HepG2 (cell line): ENCODE data around the gene CDR2L. TPM values are rescaled to one million over a fixed set of nuclear protein-coding genes. Genes with fewer than 3 reads are reported as not detected.
A peak's percentile ranks its signal among the peaks of the same experiment; 100 is the strongest.

Experiments
- MEIS2 ChIP-seq: sonication (generic); formaldehyde crosslinking; IDR thresholded peaks from 2 replicates; pipeline ENCODE4 v1.9.0; 2021; ENCODE audit warnings: mild to moderate bottlenecking, missing genetic modification reagents
- PTBP1 ChIP-seq: fragments of 200-400 bp; formaldehyde crosslinking; IDR thresholded peaks from 2 replicates; pipeline ENCODE4 v1.6.1; 2018; ENCODE audit warnings: low read length, low read depth; ENCODE audit not compliant: poor library complexity, severe bottlenecking
- RBFOX2 ChIP-seq: fragments of 200-400 bp; formaldehyde crosslinking; IDR thresholded peaks from 2 replicates; pipeline ENCODE4 v1.6.1; 2017; ENCODE audit warnings: low read depth, mild to moderate bottlenecking, low read length
- RFXAP ChIP-seq: sonication (generic); formaldehyde crosslinking; IDR thresholded peaks from 2 replicates; pipeline ENCODE4 v1.4.0; 2020; ENCODE audit warnings: missing genetic modification reagents, borderline replicate concordance
- SSRP1 ChIP-seq: IDR thresholded peaks from 2 replicates; pipeline ENCODE4 v1.6.1; 2016; ENCODE audit warnings: control low read depth
- TOE1 ChIP-seq: sonication (generic); formaldehyde crosslinking; IDR thresholded peaks from 2 replicates; pipeline ENCODE4 v1.4.0; 2020; ENCODE audit warnings: mild to moderate bottlenecking, missing genetic modification reagents
- TP53 ChIP-seq: sonication (generic); formaldehyde crosslinking; conservative IDR thresholded peaks from 2 replicates; pipeline ENCODE4 v1.4.0; 2020; ENCODE audit warnings: missing genetic modification reagents
- ZNF383 ChIP-seq: sonication (generic); formaldehyde crosslinking; IDR thresholded peaks from 2 replicates; pipeline ENCODE4 v1.4.0; 2020; ENCODE audit warnings: missing genetic modification reagents, mild to moderate bottlenecking, borderline replicate concordance
- ZNF792 ChIP-seq: IDR thresholded peaks from 2 replicates; pipeline ENCODE4 v1.6.1; 2016
- ZZZ3 ChIP-seq: sonication (generic); formaldehyde crosslinking; IDR thresholded peaks from 2 replicates; pipeline ENCODE4 v1.4.0; 2020; ENCODE audit warnings: missing genetic modification reagents, mild to moderate bottlenecking, borderline replicate concordance
- polyA plus RNA-seq, 8 experiments: library from polyadenylated mRNA; depleted of rRNA in 3 of 8; stranded (reverse) in 7 of 8; unstranded in 1 of 8; fragments of >200 nt; fragmentation: Illumina TruSeq in 4 of 8; extraction: Trizol in 4 of 8; gene quantifications; 2 replicates each; pipeline versions ENCODE4 v1.2.1 to v1.2.3, GENCODE V29; 2011 to 2016; ENCODE audit warnings: low read depth in 4 of 8, missing spikeins in 1 of 8, mixed read lengths in 1 of 8; ENCODE audit not compliant: insufficient read depth in 1 of 8
- total RNA-seq, 5 experiments: library from RNA; depleted of rRNA; stranded (reverse); fragments of >200 nt; fragmentation: Illumina TruSeq; extraction: Trizol; gene quantifications; 2 replicates each; pipeline ENCODE4 v1.2.3, GENCODE V29; 2016; ENCODE audit warnings: low read depth in 1 of 5
- TF ChIP-seq, protein P1 (sequence below): sonication (generic); formaldehyde crosslinking; IDR thresholded peaks from 2 replicates; pipeline ENCODE4 v1.4.0; 2020; ENCODE audit warnings: missing genetic modification reagents, mild to moderate bottlenecking, borderline replicate concordance
- TF ChIP-seq, protein P2 (sequence below): sonication (generic); formaldehyde crosslinking; conservative IDR thresholded peaks from 2 replicates; pipeline ENCODE4 v1.5.0; 2020; ENCODE audit warnings: missing genetic modification reagents
- TF ChIP-seq, protein P3 (sequence below): sonication (generic); formaldehyde crosslinking; IDR thresholded peaks from 2 replicates; pipeline ENCODE4 v1.8.1; 2022; ENCODE audit warnings: low read depth, mild to moderate bottlenecking, missing genetic modification reagents
- TF ChIP-seq, protein P4 (sequence below), 2 experiments: sonication (generic) in 1 of 2; formaldehyde crosslinking in 1 of 2; IDR thresholded peaks; 2 replicates each; pipeline versions ENCODE4 v1.4.0 to v1.6.1; 2018 to 2020; ENCODE audit warnings: missing genetic modification reagents in 2 of 2, borderline replicate concordance in 1 of 2, low read depth in 1 of 2, mild to moderate bottlenecking in 1 of 2, missing biosample characterization in 1 of 2
- TF ChIP-seq, protein P5 (sequence below): sonication (generic); formaldehyde crosslinking; IDR thresholded peaks from 2 replicates; pipeline ENCODE4 v1.5.1; 2020; ENCODE audit warnings: mild to moderate bottlenecking, missing genetic modification reagents

The CDR2L gene
- total and polyA plus RNA-seq, 2 of the 13 experiments (the other 11 are each of a cell fraction or from before 2014, with no cell fraction given), result 1.9 to 2.1 TPM

DNA sequence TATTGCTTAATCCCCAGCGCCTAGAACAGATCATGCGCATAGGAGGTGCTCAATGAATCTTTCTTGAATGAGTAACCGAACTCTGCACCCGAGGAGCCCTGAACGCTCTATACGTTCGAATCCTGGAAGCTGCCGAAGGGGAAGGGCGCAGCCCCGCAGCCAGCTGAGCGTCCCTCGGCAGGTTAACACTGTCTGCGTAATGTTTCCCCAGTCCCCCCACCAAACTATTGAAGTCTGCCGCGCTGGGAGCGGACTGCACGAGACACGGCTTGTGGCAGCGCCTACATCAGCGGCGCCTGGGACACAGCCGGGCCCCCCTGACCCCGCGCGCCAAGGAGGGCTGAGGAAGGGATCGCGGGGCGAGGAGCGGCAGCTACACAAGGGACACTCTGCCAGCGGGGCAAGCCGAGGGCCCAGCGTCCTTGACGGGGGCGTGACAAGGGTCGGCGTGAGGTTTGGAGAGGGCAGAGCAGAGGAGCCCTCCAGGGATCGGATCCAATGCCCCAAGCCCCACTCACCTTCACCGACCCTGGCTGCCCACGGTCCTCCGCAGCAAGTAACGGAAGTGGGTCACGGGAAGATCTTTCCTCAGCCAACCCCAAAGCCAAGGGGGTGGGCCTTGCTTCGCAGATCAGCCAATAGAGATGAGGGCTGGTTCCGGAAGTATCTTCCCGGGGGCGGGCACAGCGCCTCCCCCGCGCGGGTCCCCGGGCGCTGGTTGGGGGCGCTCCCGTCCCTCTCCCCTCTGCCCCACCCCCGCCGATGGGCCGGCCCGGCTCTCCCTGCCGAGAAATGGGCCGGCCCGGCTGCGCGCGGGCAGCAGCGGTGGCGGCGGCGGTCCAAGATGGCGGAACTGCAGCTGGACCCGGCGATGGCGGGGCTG lies 59.2 kb downstream of the CDR2L start, which contains the start of the genes ATP5PD and KCTD2 (continued):
- TF ChIP-seq, protein P1, sequence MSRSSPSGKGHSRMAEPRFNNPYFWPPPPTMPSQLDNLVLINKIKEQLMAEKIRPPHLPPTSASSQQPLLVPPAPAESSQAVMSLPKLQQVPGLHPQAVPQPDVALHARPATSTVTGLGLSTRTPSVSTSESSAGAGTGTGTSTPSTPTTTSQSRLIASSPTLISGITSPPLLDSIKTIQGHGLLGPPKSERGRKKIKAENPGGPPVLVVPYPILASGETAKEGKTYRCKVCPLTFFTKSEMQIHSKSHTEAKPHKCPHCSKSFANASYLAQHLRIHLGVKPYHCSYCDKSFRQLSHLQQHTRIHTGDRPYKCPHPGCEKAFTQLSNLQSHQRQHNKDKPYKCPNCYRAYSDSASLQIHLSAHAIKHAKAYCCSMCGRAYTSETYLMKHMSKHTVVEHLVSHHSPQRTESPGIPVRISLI (CRISPR knock-in tag), result peak; percentile 35; the same call in 1 of the 2 replicates
- TF ChIP-seq, protein P2, sequence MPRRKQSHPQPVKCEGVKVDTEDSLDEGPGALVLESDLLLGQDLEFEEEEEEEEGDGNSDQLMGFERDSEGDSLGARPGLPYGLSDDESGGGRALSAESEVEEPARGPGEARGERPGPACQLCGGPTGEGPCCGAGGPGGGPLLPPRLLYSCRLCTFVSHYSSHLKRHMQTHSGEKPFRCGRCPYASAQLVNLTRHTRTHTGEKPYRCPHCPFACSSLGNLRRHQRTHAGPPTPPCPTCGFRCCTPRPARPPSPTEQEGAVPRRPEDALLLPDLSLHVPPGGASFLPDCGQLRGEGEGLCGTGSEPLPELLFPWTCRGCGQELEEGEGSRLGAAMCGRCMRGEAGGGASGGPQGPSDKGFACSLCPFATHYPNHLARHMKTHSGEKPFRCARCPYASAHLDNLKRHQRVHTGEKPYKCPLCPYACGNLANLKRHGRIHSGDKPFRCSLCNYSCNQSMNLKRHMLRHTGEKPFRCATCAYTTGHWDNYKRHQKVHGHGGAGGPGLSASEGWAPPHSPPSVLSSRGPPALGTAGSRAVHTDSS (CRISPR knock-in tag), result no peak
- TF ChIP-seq PTBP1 (peak; percentile 95), SSRP1 (CRISPR knock-in tag) (peak; percentile 72; the same call in 1 of the 2 replicates), MEIS2 (CRISPR knock-in tag) (no peak; the same call in 1 of the 2 replicates), RBFOX2 (peak; percentile 95), ZZZ3 (peak; percentile 45; the same call in 1 of the 2 replicates), ZNF792 (CRISPR knock-in tag) (peak; percentile 75; the same call in 1 of the 2 replicates), ZNF383 (CRISPR knock-in tag) (no peak), TOE1 (CRISPR knock-in tag) (no peak), RFXAP (no peak; the same call in 1 of the 2 replicates), TP53 (CRISPR knock-in tag) (no peak)
- TF ChIP-seq, protein P3, sequence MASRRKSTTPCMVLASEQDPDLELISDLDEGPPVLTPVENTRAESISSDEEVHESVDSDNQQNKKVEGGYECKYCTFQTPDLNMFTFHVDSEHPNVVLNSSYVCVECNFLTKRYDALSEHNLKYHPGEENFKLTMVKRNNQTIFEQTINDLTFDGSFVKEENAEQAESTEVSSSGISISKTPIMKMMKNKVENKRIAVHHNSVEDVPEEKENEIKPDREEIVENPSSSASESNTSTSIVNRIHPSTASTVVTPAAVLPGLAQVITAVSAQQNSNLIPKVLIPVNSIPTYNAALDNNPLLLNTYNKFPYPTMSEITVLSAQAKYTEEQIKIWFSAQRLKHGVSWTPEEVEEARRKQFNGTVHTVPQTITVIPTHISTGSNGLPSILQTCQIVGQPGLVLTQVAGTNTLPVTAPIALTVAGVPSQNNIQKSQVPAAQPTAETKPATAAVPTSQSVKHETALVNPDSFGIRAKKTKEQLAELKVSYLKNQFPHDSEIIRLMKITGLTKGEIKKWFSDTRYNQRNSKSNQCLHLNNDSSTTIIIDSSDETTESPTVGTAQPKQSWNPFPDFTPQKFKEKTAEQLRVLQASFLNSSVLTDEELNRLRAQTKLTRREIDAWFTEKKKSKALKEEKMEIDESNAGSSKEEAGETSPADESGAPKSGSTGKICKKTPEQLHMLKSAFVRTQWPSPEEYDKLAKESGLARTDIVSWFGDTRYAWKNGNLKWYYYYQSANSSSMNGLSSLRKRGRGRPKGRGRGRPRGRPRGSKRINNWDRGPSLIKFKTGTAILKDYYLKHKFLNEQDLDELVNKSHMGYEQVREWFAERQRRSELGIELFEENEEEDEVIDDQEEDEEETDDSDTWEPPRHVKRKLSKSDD (CRISPR knock-in tag), result peak; percentile 6; the same call in 1 of the 2 replicates
- TF ChIP-seq, protein P4, sequence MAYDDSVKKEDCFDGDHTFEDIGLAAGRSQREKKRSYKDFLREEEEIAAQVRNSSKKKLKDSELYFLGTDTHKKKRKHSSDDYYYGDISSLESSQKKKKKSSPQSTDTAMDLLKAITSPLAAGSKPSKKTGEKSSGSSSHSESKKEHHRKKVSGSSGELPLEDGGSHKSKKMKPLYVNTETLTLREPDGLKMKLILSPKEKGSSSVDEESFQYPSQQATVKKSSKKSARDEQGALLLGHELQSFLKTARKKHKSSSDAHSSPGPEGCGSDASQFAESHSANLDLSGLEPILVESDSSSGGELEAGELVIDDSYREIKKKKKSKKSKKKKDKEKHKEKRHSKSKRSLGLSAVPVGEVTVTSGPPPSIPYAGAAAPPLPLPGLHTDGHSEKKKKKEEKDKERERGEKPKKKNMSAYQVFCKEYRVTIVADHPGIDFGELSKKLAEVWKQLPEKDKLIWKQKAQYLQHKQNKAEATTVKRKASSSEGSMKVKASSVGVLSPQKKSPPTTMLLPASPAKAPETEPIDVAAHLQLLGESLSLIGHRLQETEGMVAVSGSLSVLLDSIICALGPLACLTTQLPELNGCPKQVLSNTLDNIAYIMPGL (CRISPR knock-in tag; IDR thresholded peaks at IDR 0.05; ENCODE audit: borderline replicate concordance in 1 of 2, low read depth in 1 of 2), result peak; percentile 93 to 95
- TF ChIP-seq, protein P5, sequence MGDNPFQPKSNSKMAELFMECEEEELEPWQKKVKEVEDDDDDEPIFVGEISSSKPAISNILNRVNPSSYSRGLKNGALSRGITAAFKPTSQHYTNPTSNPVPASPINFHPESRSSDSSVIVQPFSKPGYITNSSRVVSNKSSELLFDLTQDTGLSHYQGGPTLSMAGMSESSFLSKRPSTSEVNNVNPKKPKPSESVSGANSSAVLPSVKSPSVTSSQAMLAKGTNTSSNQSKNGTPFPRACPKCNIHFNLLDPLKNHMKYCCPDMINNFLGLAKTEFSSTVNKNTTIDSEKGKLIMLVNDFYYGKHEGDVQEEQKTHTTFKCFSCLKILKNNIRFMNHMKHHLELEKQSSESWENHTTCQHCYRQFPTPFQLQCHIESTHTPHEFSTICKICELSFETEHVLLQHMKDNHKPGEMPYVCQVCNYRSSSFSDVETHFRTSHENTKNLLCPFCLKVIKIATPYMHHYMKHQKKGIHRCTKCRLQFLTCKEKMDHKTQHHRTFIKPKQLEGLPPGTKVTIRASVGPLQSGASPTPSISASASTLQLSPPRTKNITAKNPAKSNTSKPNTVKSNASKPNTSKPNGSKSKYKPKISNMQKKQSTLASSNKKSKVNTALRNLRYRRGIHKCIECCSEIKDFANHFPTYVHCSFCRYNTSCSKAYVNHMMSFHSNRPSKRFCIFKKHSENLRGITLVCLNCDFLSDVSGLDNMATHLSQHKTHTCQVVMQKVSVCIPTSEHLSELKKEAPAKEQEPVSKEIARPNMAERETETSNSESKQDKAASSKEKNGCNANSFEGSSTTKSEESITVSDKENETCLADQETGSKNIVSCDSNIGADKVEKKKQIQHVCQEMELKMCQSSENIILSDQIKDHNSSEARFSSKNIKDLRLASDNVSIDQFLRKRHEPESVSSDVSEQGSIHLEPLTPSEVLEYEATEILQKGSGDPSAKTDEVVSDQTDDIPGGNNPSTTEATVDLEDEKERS (CRISPR knock-in tag), result no peak
